Measurements from ENCODE around the gene PPFIBP1. TPM values are rescaled to one million over a fixed set of nuclear protein-coding genes. Genes with fewer than 3 reads are reported as not detected.

The PPFIBP1 gene
- 1 to 10 TPM; 4.1 to 6.1 (median 5.8) TPM for total RNA-seq
- total RNA-seq (2013), result 4.7 TPM
- 3.3 to 18.6 (median 6.8) reads per million in 29 experiments for total RNA-seq

- Histone ChIP-seq H3K27ac (ENCODE audit: low read length) (peak within 1 kb of the TSS; percentile 72), H3K36me3 (ENCODE audit: control insufficient read depth in 2 of 2, extremely low read depth in 1 of 2, insufficient read depth in 1 of 2, low read length in 1 of 2) (no peaks in the 10 kb centered on the region), H3K9me3 (no peaks in the 10 kb centered on the region), H3K4me1 (ENCODE audit: control insufficient read depth in 1 of 2, extremely low read depth in 1 of 2, insufficient read depth in 2 of 2, low read length in 2 of 2) (peaks cover 14 to 18% of the 10 kb centered on the region in 2 experiments), H3K4me3 (ENCODE audit: control insufficient read depth in 1 of 2, extremely low read depth in 1 of 2, low read length in 1 of 2) (peak within 1 kb of the TSS; percentile 73 to 98), H3K27me3 (replicated peaks in 1 of 2; ENCODE audit: control insufficient read depth in 2 of 2, extremely low read depth in 1 of 2, insufficient read depth in 2 of 2, low read length in 1 of 2) (no peaks in the 10 kb centered on the region)
- DNase-seq (peak; percentile 82 to 100 (median 95)), ATAC-seq (replicated peaks in 1 of 4) (peak; percentile 97 to 98 (median 98))
- no peaks in the 10 kb centered on the region for H3K9me3 Mint-ChIP-seq
- POLR2A ChIA-PET, result interaction anchor here (0.6 to 1.3 kb wide), 4 partner anchors 8 to 488 kb away, joined by 3 to 4 read pairs (median 3); no protein-coding TSS in a partner anchor
- CTCF ChIA-PET, result interaction anchor here (0.5 to 0.9 kb wide), 3 partner anchors 8 to 882 kb away, joined by 3 to 6 read pairs (median 3); no protein-coding TSS in a partner anchor
- H3K4me3 Mint-ChIP-seq, result peak within 1 kb of the TSS; percentile 94 to 98 (median 97)
- no peaks in the 10 kb centered on the region for H3K36me3 Mint-ChIP-seq
- H3K27ac Mint-ChIP-seq, result peak within 1 kb of the TSS; percentile 95 to 98
- H3K27me3 Mint-ChIP-seq, result peaks cover 5 to 9% of the 10 kb centered on the region in 2 donors
- 0% methylated on average over 27 of the region's 41 CpGs for WGBS (ENCODE audit: insufficient coverage)
- peaks cover 22 to 31% (median 29%) of the 10 kb centered on the region in 3 donors for H3K4me1 Mint-ChIP-seq
Measured at GRCh38 chr12:27523642-27524493, at the start of gene PPFIBP1. PPFIBP1 (plus strand) TSS chr12:27524206; CDS start chr12:27633397, 109,191 bp downstream.

- WGBS (ENCODE audit: insufficient coverage), result 80% methylated on average over 1 of the region's 3 CpGs
- H3K4me1 ChIP-seq (ENCODE audit: control insufficient read depth in 1 of 2, extremely low read depth in 1 of 2, insufficient read depth in 2 of 2, low read length in 2 of 2), result peaks cover 0 to 22% of the 10 kb centered on the region in 2 experiments
- Mint-ChIP-seq H3K27me3 (no peaks in the 10 kb centered on the region), H3K4me1 (peaks cover 14 to 23% (median 14%) of the 10 kb centered on the region in 3 donors), H3K4me3 (no peak overlapping the region), H3K27ac (no peak overlapping the region), H3K9me3 (peaks cover 20 to 33% (median 22%) of the 10 kb centered on the region in 3 donors), H3K36me3 (peaks cover 14% of the 10 kb centered on the region)
- no peak overlapping the region for H3K27ac ChIP-seq (ENCODE audit: low read length)
- CTCF ChIA-PET, result no interaction called here
- peaks cover 0 to 3% of the 10 kb centered on the region in 2 experiments for H3K27me3 ChIP-seq (replicated peaks in 1 of 2; ENCODE audit: control insufficient read depth in 2 of 2, extremely low read depth in 1 of 2, insufficient read depth in 2 of 2, low read length in 1 of 2)
- no peak for DNase-seq
- POLR2A ChIA-PET, result no interaction called here
- no peaks in the 10 kb centered on the region for H3K9me3 ChIP-seq
- H3K4me3 ChIP-seq (ENCODE audit: control insufficient read depth in 1 of 2, extremely low read depth in 1 of 2, low read length in 1 of 2), result no peak overlapping the region
- H3K36me3 ChIP-seq (ENCODE audit: control insufficient read depth in 2 of 2, extremely low read depth in 1 of 2, insufficient read depth in 1 of 2, low read length in 1 of 2), result no peaks in the 10 kb centered on the region
- ATAC-seq (replicated peaks in 1 of 4), result no peak
Measured at GRCh38 chr12:27474344-27474743, 49.7 kb upstream of the PPFIBP1 start.

- H3K4me3 Mint-ChIP-seq, result no peak overlapping the region
- H3K27me3 ChIP-seq (replicated peaks in 1 of 2; ENCODE audit: control insufficient read depth in 2 of 2, extremely low read depth in 1 of 2, insufficient read depth in 2 of 2, low read length in 1 of 2), result peaks cover 0 to 3% of the 10 kb centered on the region in 2 experiments
- H3K27me3 Mint-ChIP-seq, result no peaks in the 10 kb centered on the region
- no peak for ATAC-seq (replicated peaks in 1 of 4)
- H3K36me3 Mint-ChIP-seq, result peaks cover 14% of the 10 kb centered on the region
- H3K4me1 Mint-ChIP-seq, result peaks cover 11 to 17% (median 13%) of the 10 kb centered on the region in 3 donors
- no peaks in the 10 kb centered on the region for H3K36me3 ChIP-seq (ENCODE audit: control insufficient read depth in 2 of 2, extremely low read depth in 1 of 2, insufficient read depth in 1 of 2, low read length in 1 of 2)
- peaks cover 0 to 21% of the 10 kb centered on the region in 2 experiments for H3K4me1 ChIP-seq (ENCODE audit: control insufficient read depth in 1 of 2, extremely low read depth in 1 of 2, insufficient read depth in 2 of 2, low read length in 2 of 2)
- no peak overlapping the region for H3K27ac ChIP-seq (ENCODE audit: low read length)
- CTCF ChIA-PET, result interaction anchor here in 1 of 2 donors (0.7 kb wide), 1 partner anchor 1050 kb away, joined by 5 read pairs; no protein-coding TSS in a partner anchor
- no peak overlapping the region for H3K27ac Mint-ChIP-seq
- H3K9me3 ChIP-seq, result no peaks in the 10 kb centered on the region
- no peak overlapping the region for H3K4me3 ChIP-seq (ENCODE audit: control insufficient read depth in 1 of 2, extremely low read depth in 1 of 2, low read length in 1 of 2)
- peaks cover 20 to 33% (median 22%) of the 10 kb centered on the region in 3 donors for H3K9me3 Mint-ChIP-seq
- POLR2A ChIA-PET, result interaction anchor here in 1 of 2 donors (0.6 kb wide), 1 partner anchor 58 kb away, joined by 4 read pairs; no protein-coding TSS in a partner anchor
- DNase-seq, result no peak
Measured at GRCh38 chr12:27477049-27477448, 47.0 kb upstream of the PPFIBP1 start.

GRCh38 chr12:27478949-27479348 lies 45.1 kb upstream of the PPFIBP1 start:
- Mint-ChIP-seq H3K27ac (no peak overlapping the region), H3K4me1 (no peaks in the 10 kb centered on the region), H3K36me3 (peaks cover 14% of the 10 kb centered on the region), H3K27me3 (no peaks in the 10 kb centered on the region), H3K9me3 (peaks cover 20 to 33% (median 22%) of the 10 kb centered on the region in 3 donors), H3K4me3 (no peak overlapping the region)
- peaks cover 0 to 3% of the 10 kb centered on the region in 2 experiments for H3K27me3 ChIP-seq (replicated peaks in 1 of 2; ENCODE audit: control insufficient read depth in 2 of 2, extremely low read depth in 1 of 2, insufficient read depth in 2 of 2, low read length in 1 of 2)
- CTCF ChIA-PET, result no interaction called here
- H3K36me3 ChIP-seq (ENCODE audit: control insufficient read depth in 2 of 2, extremely low read depth in 1 of 2, insufficient read depth in 1 of 2, low read length in 1 of 2), result no peaks in the 10 kb centered on the region
- POLR2A ChIA-PET, result no interaction called here
- DNase-seq, result no peak
- no peak overlapping the region for H3K27ac ChIP-seq (ENCODE audit: low read length)
- H3K9me3 ChIP-seq, result no peaks in the 10 kb centered on the region
- peaks cover 0 to 4% of the 10 kb centered on the region in 2 experiments for H3K4me1 ChIP-seq (ENCODE audit: control insufficient read depth in 1 of 2, extremely low read depth in 1 of 2, insufficient read depth in 2 of 2, low read length in 2 of 2)
- ATAC-seq (replicated peaks in 1 of 4), result no peak
- H3K4me3 ChIP-seq (ENCODE audit: control insufficient read depth in 1 of 2, extremely low read depth in 1 of 2, low read length in 1 of 2), result no peak overlapping the region

GRCh38 chr12:27480016-27480415 lies 44.0 kb upstream of the PPFIBP1 start:
- H3K27me3 ChIP-seq (replicated peaks in 1 of 2; ENCODE audit: control insufficient read depth in 2 of 2, extremely low read depth in 1 of 2, insufficient read depth in 2 of 2, low read length in 1 of 2), result peaks cover 0 to 3% of the 10 kb centered on the region in 2 experiments
- POLR2A ChIA-PET, result no interaction called here

GRCh38 chr12:27486961-27487360 lies 37.0 kb upstream of the PPFIBP1 start:
- Histone ChIP-seq H3K27me3 (replicated peaks in 1 of 2; ENCODE audit: control insufficient read depth in 2 of 2, extremely low read depth in 1 of 2, insufficient read depth in 2 of 2, low read length in 1 of 2) (peaks cover 0 to 4% of the 10 kb centered on the region in 2 experiments), H3K9me3 (no peaks in the 10 kb centered on the region), H3K4me3 (ENCODE audit: control insufficient read depth in 1 of 2, extremely low read depth in 1 of 2, low read length in 1 of 2) (no peak overlapping the region), H3K27ac (ENCODE audit: low read length) (no peak overlapping the region), H3K4me1 (ENCODE audit: control insufficient read depth in 1 of 2, extremely low read depth in 1 of 2, insufficient read depth in 2 of 2, low read length in 2 of 2) (no peaks in the 10 kb centered on the region), H3K36me3 (ENCODE audit: control insufficient read depth in 2 of 2, extremely low read depth in 1 of 2, insufficient read depth in 1 of 2, low read length in 1 of 2) (no peaks in the 10 kb centered on the region)
- Mint-ChIP-seq H3K4me1 (no peaks in the 10 kb centered on the region), H3K27ac (no peak overlapping the region), H3K36me3 (no peaks in the 10 kb centered on the region), H3K4me3 (no peak overlapping the region), H3K27me3 (peaks cover 4 to 7% of the 10 kb centered on the region in 2 donors), H3K9me3 (no peaks in the 10 kb centered on the region)
- ATAC-seq (replicated peaks in 1 of 4), result no peak
- CTCF ChIA-PET, result no interaction called here
- POLR2A ChIA-PET, result no interaction called here
- DNase-seq, result no peak

More at GRCh38 chr12:27480016-27480415, 44.0 kb upstream of the PPFIBP1 start:
- Histone ChIP-seq H3K9me3 (no peaks in the 10 kb centered on the region), H3K36me3 (ENCODE audit: control insufficient read depth in 2 of 2, extremely low read depth in 1 of 2, insufficient read depth in 1 of 2, low read length in 1 of 2) (no peaks in the 10 kb centered on the region), H3K4me1 (ENCODE audit: control insufficient read depth in 1 of 2, extremely low read depth in 1 of 2, insufficient read depth in 2 of 2, low read length in 2 of 2) (no peaks in the 10 kb centered on the region), H3K27ac (ENCODE audit: low read length) (no peak overlapping the region), H3K4me3 (ENCODE audit: control insufficient read depth in 1 of 2, extremely low read depth in 1 of 2, low read length in 1 of 2) (no peak overlapping the region)
- Mint-ChIP-seq H3K27me3 (no peaks in the 10 kb centered on the region), H3K4me3 (no peak overlapping the region), H3K4me1 (no peaks in the 10 kb centered on the region), H3K36me3 (peaks cover 14% of the 10 kb centered on the region), H3K27ac (no peak overlapping the region), H3K9me3 (peaks cover 20 to 33% (median 22%) of the 10 kb centered on the region in 3 donors)
- DNase-seq (no peak), ATAC-seq (replicated peaks in 1 of 4) (no peak)
- WGBS (ENCODE audit: insufficient coverage), result no CpG with 5 or more reads among the region's 1 CpG
- CTCF ChIA-PET, result no interaction called here
